ENCODE data around the gene MAP3K10. TPM values are rescaled to one million over a fixed set of nuclear protein-coding genes. Genes with fewer than 3 reads are reported as not detected.
"Not testable (repeated sequence)": the region's sequence is repeated elsewhere in the genome, so short reads cannot be mapped to it uniquely, and the experiment has no call there.

Gene MAP3K10
- total RNA-seq, 2 experiments from 2014 or later = 8.4 to 9.3 TPM

DNA sequence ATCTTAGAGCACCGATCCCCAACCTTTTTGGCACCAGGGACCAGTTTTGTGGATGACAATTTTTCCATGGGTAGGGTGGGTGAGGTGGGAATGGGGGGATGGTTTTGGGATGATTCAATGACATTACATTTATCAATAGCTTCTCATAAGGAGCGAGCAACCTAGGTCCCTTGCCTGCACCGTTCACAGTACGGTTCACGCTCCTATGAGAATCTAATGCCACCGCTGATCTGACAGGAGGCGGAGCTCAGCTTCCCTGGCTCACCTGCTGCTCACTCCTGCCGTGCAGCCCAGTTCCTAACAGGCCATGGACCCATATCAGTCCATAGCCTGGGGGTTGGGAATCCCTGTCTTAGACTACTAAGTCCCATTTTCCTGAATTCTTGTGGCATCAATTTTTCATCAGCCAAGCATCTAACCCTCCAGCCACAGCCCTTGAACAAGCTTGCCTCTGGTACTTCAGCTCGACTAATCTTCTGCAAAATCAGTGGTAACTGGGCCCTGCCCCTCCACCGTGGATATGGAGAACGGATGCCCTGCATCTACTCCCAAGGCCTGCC, 37.0 kb upstream of the MAP3K10 start:
- peaks cover 11% of the 10 kb centered on the region for H3K4me1 Mint-ChIP-seq (ENCODE audit: low read depth)
- no peaks in the 10 kb centered on the region for H3K36me3 Mint-ChIP-seq (ENCODE audit: low read depth)
- intact Hi-C loops (cut with micrococcal nuclease) = no loop called here
- no peaks in the 10 kb centered on the region for H3K27me3 Mint-ChIP-seq (ENCODE audit: low read depth)
- no peaks in the 10 kb centered on the region for H3K9me3 Mint-ChIP-seq
- CTCF ChIA-PET = interaction anchor here (1.8 kb wide), 1 partner anchor 12 kb away, joined by 6 read pairs; no protein-coding TSS in a partner anchor
- DNase-seq = no peak
- H3K4me3 Mint-ChIP-seq = no peak overlapping the region
- H3K27ac Mint-ChIP-seq = no peak overlapping the region

- peaks cover 4% of the 10 kb centered on the region for H3K4me1 Mint-ChIP-seq (ENCODE audit: low read depth)
- intact Hi-C loops (cut with micrococcal nuclease) = no loop called here
- H3K36me3 Mint-ChIP-seq (ENCODE audit: low read depth) = no peaks in the 10 kb centered on the region
- DNase-seq = peak; percentile 34
- H3K4me3 Mint-ChIP-seq = no peak overlapping the region
- CTCF ChIA-PET = interaction anchor here (0.5 to 1.8 kb wide), 4 partner anchors 10 to 1051 kb away, joined by 3 to 6 read pairs (median 4); no protein-coding TSS in a partner anchor
- no peaks in the 10 kb centered on the region for H3K9me3 Mint-ChIP-seq
- no peak overlapping the region for H3K27ac Mint-ChIP-seq
- no peaks in the 10 kb centered on the region for H3K27me3 Mint-ChIP-seq (ENCODE audit: low read depth)
These were observed 35.4 kb upstream of the MAP3K10 start for GRCh38 chr19:40155749-40156265.

DNA sequence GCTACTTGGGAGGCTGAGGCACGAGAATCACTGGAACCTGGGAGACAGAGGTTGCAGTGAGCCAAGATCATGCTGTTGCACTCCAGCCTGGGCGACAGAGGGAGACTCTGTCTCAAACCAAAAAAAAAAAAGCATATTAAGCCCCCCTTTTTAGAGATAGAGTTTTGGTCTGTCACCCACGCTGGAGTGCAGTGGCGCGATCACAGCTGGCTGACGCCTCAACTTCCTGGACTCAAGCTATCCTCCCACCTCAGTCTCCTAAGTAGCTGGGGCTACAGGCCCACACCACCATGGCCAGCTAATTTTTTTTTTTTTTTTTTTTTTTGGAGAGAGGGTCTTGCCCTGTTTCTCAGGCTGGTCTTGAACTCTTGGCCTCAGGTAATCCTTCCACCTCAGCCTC, 34.2 kb upstream of the MAP3K10 start:
- H3K27ac Mint-ChIP-seq = no peak overlapping the region
- H3K4me3 Mint-ChIP-seq = no peak overlapping the region
- H3K9me3 Mint-ChIP-seq = no peaks in the 10 kb centered on the region
- CTCF ChIA-PET = interaction anchor here (0.6 to 1.6 kb wide), 3 partner anchors 11 to 256 kb away, joined by 3 to 6 read pairs (median 3); partner anchors contain the start of gene PRX
- peaks cover 4% of the 10 kb centered on the region for H3K4me1 Mint-ChIP-seq (ENCODE audit: low read depth)
- no peaks in the 10 kb centered on the region for H3K36me3 Mint-ChIP-seq (ENCODE audit: low read depth)
- intact Hi-C loops (cut with micrococcal nuclease) = no loop called here
- H3K27me3 Mint-ChIP-seq (ENCODE audit: low read depth) = no peaks in the 10 kb centered on the region
- DNase-seq = no peak

DNA sequence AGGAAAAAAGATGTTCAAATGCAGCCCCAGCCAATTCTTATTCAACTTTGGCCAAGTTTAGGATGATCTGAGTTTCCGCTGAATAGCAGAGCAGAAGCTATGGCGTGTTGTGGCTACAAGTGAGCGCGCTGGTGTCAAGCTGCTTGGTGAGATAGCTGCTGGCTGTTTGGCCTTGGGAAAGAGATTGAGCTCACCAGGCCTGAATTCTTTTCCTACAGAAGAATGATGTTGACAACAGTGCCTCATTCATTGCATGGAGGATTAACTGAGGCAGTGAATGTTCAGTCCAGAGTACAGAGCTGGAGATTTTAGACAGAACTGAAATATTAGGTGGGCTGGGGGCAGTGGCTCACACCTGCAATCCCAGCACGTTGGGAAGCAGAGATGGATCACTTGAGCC, 31.5 kb upstream of the MAP3K10 start:
- Mint-ChIP-seq H3K9me3 (no peaks in the 10 kb centered on the region), H3K4me1 (ENCODE audit: low read depth) (peaks cover 11% of the 10 kb centered on the region), H3K36me3 (ENCODE audit: low read depth) (no peaks in the 10 kb centered on the region), H3K27me3 (ENCODE audit: low read depth) (no peaks in the 10 kb centered on the region), H3K4me3 (no peak overlapping the region), H3K27ac (no peak overlapping the region)
- no peak for DNase-seq
- intact Hi-C loops (cut with micrococcal nuclease) = no loop called here
- CTCF ChIA-PET = interaction anchor here (0.6 to 0.7 kb wide), 2 partner anchors 104 to 150 kb away, joined by 5 to 6 read pairs; no protein-coding TSS in a partner anchor

- Mint-ChIP-seq H3K27ac (no peak overlapping the region), H3K36me3 (ENCODE audit: low read depth) (no peaks in the 10 kb centered on the region), H3K27me3 (ENCODE audit: low read depth) (no peaks in the 10 kb centered on the region), H3K4me3 (no peak overlapping the region), H3K9me3 (no peaks in the 10 kb centered on the region), H3K4me1 (ENCODE audit: low read depth) (peaks cover 13% of the 10 kb centered on the region)
- intact Hi-C loops (cut with micrococcal nuclease) = no loop called here
- no peak for DNase-seq
- CTCF ChIA-PET = interaction anchor here (0.7 to 2.1 kb wide), 4 partner anchors 18 to 72 kb away, joined by 3 to 10 read pairs (median 7); no protein-coding TSS in a partner anchor
These were observed 29.1 kb upstream of the MAP3K10 start for GRCh38 chr19:40162104-40162503.

DNA sequence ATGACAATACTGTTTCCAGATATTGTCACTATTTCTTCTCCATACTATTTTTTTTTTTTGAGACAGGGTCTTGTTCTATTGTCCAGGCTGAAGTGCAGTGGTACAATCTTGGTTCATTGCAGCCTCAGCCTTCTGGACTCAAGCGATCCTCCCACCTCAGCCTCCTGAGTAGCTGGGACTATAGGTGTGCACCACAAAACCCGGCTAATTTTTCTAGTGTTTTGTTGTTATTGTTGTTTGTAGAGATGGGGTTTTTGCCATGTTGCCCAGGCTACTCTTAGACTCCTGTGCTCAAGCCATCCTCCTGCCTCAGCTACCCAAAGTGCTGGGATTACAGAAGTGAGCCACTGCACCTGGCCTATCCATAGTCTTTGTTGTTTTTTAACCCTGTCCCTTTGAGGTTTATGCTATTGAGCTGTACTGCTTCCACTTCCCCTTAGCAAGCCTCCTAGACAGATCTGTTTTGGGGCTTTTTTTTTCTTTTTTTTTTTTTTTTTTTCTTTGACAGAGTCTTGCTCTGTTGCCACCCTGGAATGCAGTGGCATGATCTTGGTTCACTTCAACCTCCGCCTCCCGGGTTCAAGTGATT, 27.6 kb upstream of the MAP3K10 start:
- Mint-ChIP-seq H3K4me3 (no peak overlapping the region), H3K9me3 (no peaks in the 10 kb centered on the region), H3K36me3 (ENCODE audit: low read depth) (no peaks in the 10 kb centered on the region), H3K27me3 (ENCODE audit: low read depth) (no peaks in the 10 kb centered on the region), H3K27ac (peak overlapping the region; percentile 36), H3K4me1 (ENCODE audit: low read depth) (peaks cover 13% of the 10 kb centered on the region)
- DNase-seq = no peak
- intact Hi-C loops (cut with micrococcal nuclease) = no loop called here
- CTCF ChIA-PET = interaction anchor here (0.6 to 3.3 kb wide), 3 partner anchors 17 to 830 kb away, joined by 4 to 64 read pairs (median 6); no protein-coding TSS in a partner anchor

DNA sequence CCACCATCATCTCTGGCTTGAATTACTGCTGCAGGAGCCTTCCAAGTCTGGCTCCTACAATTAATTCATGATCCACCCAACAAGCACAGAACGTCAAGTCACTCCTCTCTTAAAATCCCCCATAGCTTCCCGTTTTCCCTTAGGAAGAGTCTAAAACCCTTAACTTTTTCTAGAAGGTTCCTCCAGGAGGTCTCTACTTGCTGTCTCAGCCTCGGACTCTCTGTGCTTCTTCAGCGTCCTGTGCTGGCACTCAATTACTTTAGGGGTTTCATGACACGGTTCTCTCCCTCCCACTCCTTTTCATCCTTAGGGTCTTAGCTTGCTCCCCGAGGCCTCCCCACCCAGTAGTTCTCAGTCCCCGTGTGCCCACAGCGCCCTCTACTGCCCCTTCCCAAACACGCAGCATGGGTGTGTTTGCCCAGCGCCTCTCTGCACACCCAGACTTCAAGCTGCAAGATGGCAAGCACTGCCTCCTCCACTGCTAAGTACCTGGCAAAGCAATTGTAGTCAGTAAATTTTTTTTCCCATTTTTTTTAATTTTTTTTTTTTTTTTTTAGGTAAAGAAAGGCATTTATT, 25.8 kb upstream of the MAP3K10 start:
- Mint-ChIP-seq H3K4me1 (ENCODE audit: low read depth) (peaks cover 13% of the 10 kb centered on the region), H3K36me3 (ENCODE audit: low read depth) (no peaks in the 10 kb centered on the region), H3K27me3 (ENCODE audit: low read depth) (no peaks in the 10 kb centered on the region), H3K4me3 (no peak overlapping the region), H3K9me3 (no peaks in the 10 kb centered on the region), H3K27ac (no peak overlapping the region)
- DNase-seq = peak; percentile 82
- intact Hi-C loops (cut with micrococcal nuclease) = loop anchor here (1.0 kb wide), 2 partner anchors 21 to 25 kb away; no protein-coding TSS in a partner anchor
- CTCF ChIA-PET = interaction anchor here (0.5 to 3.3 kb wide), 14 partner anchors 9 to 298 kb away, joined by 3 to 64 read pairs (median 4); partner anchors contain the start of gene ZNF780B

DNA sequence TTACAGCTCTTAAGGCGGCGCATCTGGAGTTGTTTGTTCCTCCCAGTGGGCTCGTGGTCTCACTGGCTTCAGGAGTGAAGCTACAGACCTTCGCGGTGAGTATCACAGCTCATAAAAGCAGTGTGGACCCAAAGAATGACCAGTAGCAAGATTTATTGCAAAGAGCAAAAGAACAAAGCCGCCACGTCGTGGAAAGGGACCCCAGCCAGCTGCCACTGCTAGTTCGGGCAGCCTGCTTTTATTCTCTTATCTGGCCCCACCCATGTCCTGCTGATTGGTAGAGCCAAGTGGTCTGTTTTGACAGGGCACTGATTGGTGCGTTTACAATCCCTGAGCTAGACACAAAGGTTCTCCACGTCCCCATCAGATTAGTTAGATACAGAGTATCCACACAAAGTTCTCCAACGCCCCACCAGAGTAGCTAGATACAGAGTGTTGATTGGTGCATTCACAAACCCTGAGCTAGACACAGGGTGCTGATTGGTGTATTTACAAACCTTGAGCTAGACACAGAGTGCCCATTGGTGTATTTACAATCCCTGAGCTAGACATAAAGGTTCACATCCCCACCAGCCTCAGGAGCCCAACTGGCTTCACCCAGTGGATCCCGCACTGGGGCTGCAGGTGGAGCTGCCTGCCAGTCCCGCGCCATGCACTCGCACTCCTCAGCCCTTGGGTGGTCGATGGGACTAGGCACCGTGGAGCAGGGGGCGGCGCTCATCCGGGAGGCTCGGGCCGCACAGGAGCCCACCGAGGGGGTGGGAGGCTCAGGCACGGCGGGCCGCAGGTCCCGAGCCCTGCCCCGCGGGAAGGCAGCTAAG, 21.5 kb upstream of the MAP3K10 start:
- DNase-seq; H3K36me3 Mint-ChIP-seq (ENCODE audit: low read depth); H3K4me1 Mint-ChIP-seq (ENCODE audit: low read depth); H3K4me3 Mint-ChIP-seq; intact Hi-C loops (cut with micrococcal nuclease); H3K9me3 Mint-ChIP-seq; CTCF ChIA-PET; H3K27ac Mint-ChIP-seq; H3K27me3 Mint-ChIP-seq (ENCODE audit: low read depth): not testable (repeated sequence)

GRCh38 chr19:40170303-40170989, 20.8 kb upstream of the MAP3K10 start:
- CTCF ChIA-PET; DNase-seq; H3K27me3 Mint-ChIP-seq (ENCODE audit: low read depth); H3K4me1 Mint-ChIP-seq (ENCODE audit: low read depth); H3K4me3 Mint-ChIP-seq; H3K9me3 Mint-ChIP-seq; intact Hi-C loops (cut with micrococcal nuclease); H3K36me3 Mint-ChIP-seq (ENCODE audit: low read depth); H3K27ac Mint-ChIP-seq: not testable (repeated sequence)

GRCh38 chr19:40171293-40171692, 19.9 kb upstream of the MAP3K10 start:
- H3K27me3 Mint-ChIP-seq (ENCODE audit: low read depth); H3K9me3 Mint-ChIP-seq; H3K36me3 Mint-ChIP-seq (ENCODE audit: low read depth); intact Hi-C loops (cut with micrococcal nuclease); H3K27ac Mint-ChIP-seq; H3K4me1 Mint-ChIP-seq (ENCODE audit: low read depth); CTCF ChIA-PET; DNase-seq; H3K4me3 Mint-ChIP-seq: not testable (repeated sequence)

DNA sequence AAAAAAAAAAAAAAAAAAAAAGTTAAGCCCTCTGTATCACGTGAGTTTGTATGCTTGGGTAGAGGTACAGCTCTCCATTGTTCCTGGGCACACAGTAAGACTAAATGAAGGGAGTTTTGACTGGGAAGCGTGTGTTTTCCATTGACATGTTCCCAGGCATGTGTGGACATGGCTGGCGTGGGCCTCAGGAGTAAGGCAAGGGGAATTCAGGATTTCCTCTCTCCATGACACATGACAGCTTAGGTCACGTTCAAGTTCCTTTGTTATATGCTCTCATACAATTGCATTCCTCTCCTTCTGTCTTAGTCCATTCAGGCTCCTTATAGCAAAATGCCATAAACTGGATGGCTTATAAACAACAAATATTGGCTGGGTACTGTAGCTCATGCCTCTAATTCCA, 17.1 kb upstream of the MAP3K10 start:
- CTCF ChIA-PET = interaction anchor here (0.8 to 1.5 kb wide), 4 partner anchors 9 to 131 kb away, joined by 3 to 9 read pairs (median 4); no protein-coding TSS in a partner anchor
- H3K36me3 Mint-ChIP-seq (ENCODE audit: low read depth) = no peaks in the 10 kb centered on the region

More for the DNA sequence above, 17.1 kb upstream of the MAP3K10 start:
- Mint-ChIP-seq H3K4me3 (no peak overlapping the region), H3K27ac (no peak overlapping the region), H3K9me3 (no peaks in the 10 kb centered on the region), H3K4me1 (ENCODE audit: low read depth) (no peaks in the 10 kb centered on the region), H3K27me3 (ENCODE audit: low read depth) (no peaks in the 10 kb centered on the region)
- DNase-seq = no peak
- intact Hi-C loops (cut with micrococcal nuclease) = no loop called here

Measured in activated naive CD4-positive, alpha-beta T cell treated with anti-CD3 and anti-CD28 coated beads for 36 hours (primary cell).